ENCODE data around the gene NID1.

NID1 gene
- total RNA-seq = 0.97 to 7.8 (median 4.6) reads per million in 18 experiments

- peak; percentile 9 to 17 for DNase-seq
Measured at GRCh38 chr1:236064674-236065508, at the start of gene NID1. Gene NID1 (minus strand): TSS chr1:236065090. CDS start chr1:236065079, 11 bp downstream.

- no peak for DNase-seq
Measured at GRCh38 chr1:236114076-236114747, 49.3 kb upstream of the NID1 start.

- DNase-seq = no peak
Measured at GRCh38 chr1:236113324-236114032, 48.6 kb upstream of the NID1 start.

GRCh38 chr1:236112332-236112627 is 47.4 kb upstream of the NID1 start:
- DNase-seq = no peak

- DNase-seq = no peak
Measured at GRCh38 chr1:236111527-236112331, 46.8 kb upstream of the NID1 start.

- DNase-seq = no peak
Measured at GRCh38 chr1:236110137-236110536, 45.2 kb upstream of the NID1 start.

- no peak for DNase-seq
Measured at GRCh38 chr1:236108027-236108648, 43.2 kb upstream of the NID1 start.

- no peak for DNase-seq
Measured at GRCh38 chr1:236107121-236107907, 42.4 kb upstream of the NID1 start.

GRCh38 chr1:236103646-236104218 is 38.8 kb upstream of the NID1 start:
- peak; percentile 67 to 68 for DNase-seq

GRCh38 chr1:236103059-236103458 is 38.2 kb upstream of the NID1 start:
- no peak for DNase-seq

GRCh38 chr1:236102611-236103010 is 37.7 kb upstream of the NID1 start:
- no peak for DNase-seq

GRCh38 chr1:236101233-236102200 is 36.6 kb upstream of the NID1 start:
- no peak for DNase-seq

GRCh38 chr1:236100799-236101198 is 35.9 kb upstream of the NID1 start:
- DNase-seq = no peak

GRCh38 chr1:236099355-236099974 is 34.6 kb upstream of the NID1 start:
- DNase-seq = no peak

GRCh38 chr1:236098267-236098666 is 33.4 kb upstream of the NID1 start:
- no peak for DNase-seq

- DNase-seq = peak; percentile 50 to 71
Measured at GRCh38 chr1:236096660-236097482, 32.0 kb upstream of the NID1 start.

- DNase-seq = no peak
Measured at GRCh38 chr1:236095705-236096520, 31.0 kb upstream of the NID1 start.
